Kidney (tissue), 14 donors: ENCODE results near the gene STX3. TPM values are rescaled to one million over a fixed set of nuclear protein-coding genes. Genes with fewer than 3 reads are reported as not detected.
A peak's percentile ranks its signal among the peaks of the same experiment; 100 is the strongest.

Experiments
- DNase-seq, 5 donors: peaks; one replicate each; pipeline ENCODE4 v3.0.0-alpha.2; 2013 to 2020
- FAIRE-seq: peaks from 2 replicates; lab custom pipeline; 2012; peaks lifted over from hg19 to GRCh38; lab: Jason Lieb, UNC
- H3K27ac ChIP-seq, 2 donors: one replicate each; pipeline ENCODE4 v1.7.0; 2013; ENCODE audit warnings: low read depth in 2 of 2, low read length in 2 of 2, inconsistent platforms in 1 of 2
- H3K27me3 ChIP-seq: one replicate; pipeline ENCODE4 v1.7.1; 2013; ENCODE audit warnings: low read length, inconsistent platforms; ENCODE audit not compliant: control insufficient read depth, insufficient read depth
- H3K36me3 ChIP-seq, 3 donors: one replicate each; pipeline versions ENCODE4 v1.7.0 to v1.7.1; 2013; ENCODE audit warnings: low read length in 3 of 3, control low read depth in 1 of 3, inconsistent platforms in 1 of 3; ENCODE audit not compliant: insufficient read depth in 3 of 3, control insufficient read depth in 2 of 3
- H3K4me1 ChIP-seq, 3 donors: one replicate each; pipeline versions ENCODE4 v1.7.0 to v1.7.1; 2013; ENCODE audit warnings: low read length in 3 of 3, inconsistent platforms in 1 of 3, low read depth in 1 of 3; ENCODE audit not compliant: control insufficient read depth in 2 of 3, insufficient read depth in 2 of 3
- H3K4me3 ChIP-seq, 3 donors: one replicate each; pipeline versions ENCODE4 v1.7.0 to v1.8.1; 2013; ENCODE audit warnings: low read length in 3 of 3, control low read depth in 1 of 3, inconsistent platforms in 1 of 3
- H3K9ac ChIP-seq, 3 donors: one replicate each; pipeline versions ENCODE4 v1.7.0 to v1.7.1; 2013; ENCODE audit warnings: low read length in 3 of 3, control low read depth in 1 of 3, inconsistent platforms in 1 of 3
- H3K9me3 ChIP-seq, 3 donors: one replicate each; pipeline versions ENCODE4 v1.7.0 to v1.7.1; 2013; ENCODE audit warnings: low read length in 3 of 3, control low read depth in 1 of 3, inconsistent platforms in 1 of 3; ENCODE audit not compliant: control insufficient read depth in 2 of 3, insufficient read depth in 1 of 3
- CTCF ChIP-seq: IDR thresholded peaks from 3 replicates; pipeline ENCODE4 v1.5.1; 2012; ENCODE audit warnings: mild to moderate bottlenecking, moderate library complexity, borderline replicate concordance; ENCODE audit not compliant: insufficient read depth; ENCODE audit errors: extremely low read depth
- intact Hi-C: fragments of 100-400 bp; cut with DNase I; formaldehyde crosslinking; loops from one replicate; pipeline ENCODE4 v1.11.1; 2022
- polyA plus RNA-seq: library from polyadenylated mRNA; stranded (reverse); fragments of 350-450 nt; fragmentation: Illumina TruSeq; extraction: RNeasy Lipid Tissue Mini Kit (QIAGEN cat#74804); gene quantifications from one replicate; pipeline ENCODE4 v1.2.3, GENCODE V29; 2014; ENCODE audit warnings: low read depth, low replicate concordance; ENCODE audit not compliant: insufficient read depth
- total RNA-seq: library from RNA; stranded (reverse); fragmentation: NEBNext Ultra II Directional; extraction: Animal tissue kit (Norgen Biotek cat#: 25700); gene quantifications from one replicate; pipeline ENCODE4 v1.2.1, GENCODE V29; 2021
- donor health status: control.
- donor health status: control.
- donor health status: control.
- donor health status: control.
- donor health status: control.
- donor health status: DM: yes; HTN: yes; CAD: no.
- donor health status: Normal renal cell carcinoma (clear cell type).

STX3 gene
- total and polyA plus RNA-seq, 2 donors from 2014 or later: 43.2 to 57.2 TPM

DNA sequence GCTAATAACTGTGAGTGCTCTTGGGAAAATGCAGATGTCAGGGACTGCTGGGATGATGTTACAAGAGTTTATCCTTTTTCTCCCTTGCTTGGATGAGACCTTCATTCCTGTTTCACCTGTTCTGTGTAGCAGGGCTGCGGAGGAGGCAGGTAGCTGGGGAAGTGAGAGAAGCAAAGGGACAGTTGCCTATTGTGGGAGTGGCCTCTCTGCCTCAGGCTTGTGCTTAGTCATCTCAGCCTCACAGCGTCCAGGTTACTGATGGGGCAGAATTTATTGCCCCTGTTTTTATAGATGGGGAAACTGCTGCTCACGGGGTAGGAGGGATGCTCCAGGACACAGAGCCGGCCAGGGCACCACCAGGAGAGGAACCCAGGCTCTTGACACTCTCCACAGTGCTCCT is 1.7 kb downstream of the STX3 start:
- Histone ChIP-seq H3K4me3 (peak overlapping the region in 2 of 3 donors; percentile 66 to 95), H3K27ac (peak overlapping the region; percentile 43 to 96), H3K27me3 (no peaks in the 10 kb centered on the region), H3K9me3 (no peaks in the 10 kb centered on the region), H3K9ac (peak overlapping the region in 1 of 3 donors; percentile 93), H3K36me3 (peaks cover 0 to 2% (median 0%) of the 10 kb centered on the region in 3 donors), H3K4me1 (peaks cover 0 to 20% (median 14%) of the 10 kb centered on the region in 3 donors)
- FAIRE-seq (no peak), DNase-seq (peak in 1 of 5 donors; percentile 11)
- TF ChIP-seq CTCF: no peak
- intact Hi-C loops: no loop called here

GRCh38 chr11:59758401-59759037 is 3.3 kb downstream of the STX3 start:
- intact Hi-C loops: no loop called here
- FAIRE-seq: no peak

GRCh38 chr11:59759900-59760299 is 4.7 kb downstream of the STX3 start:
- Histone ChIP-seq H3K27me3 (no peaks in the 10 kb centered on the region), H3K9me3 (no peaks in the 10 kb centered on the region), H3K4me3 (peak overlapping the region in 2 of 3 donors; percentile 7 to 31), H3K9ac (no peak overlapping the region), H3K36me3 (peaks cover 0 to 2% (median 0%) of the 10 kb centered on the region in 3 donors), H3K4me1 (peaks cover 0 to 25% (median 15%) of the 10 kb centered on the region in 3 donors), H3K27ac (no peak overlapping the region)
- no peak for DNase-seq
- FAIRE-seq: no peak
- no peak for TF ChIP-seq CTCF
- intact Hi-C loops: no loop called here

More at GRCh38 chr11:59758401-59759037, 3.3 kb downstream of the STX3 start:
- DNase-seq: no peak
- Histone ChIP-seq H3K27ac (peak overlapping the region in 1 of 2 donors; percentile 14), H3K36me3 (peaks cover 0 to 2% (median 0%) of the 10 kb centered on the region in 3 donors), H3K4me3 (peak overlapping the region in 2 of 3 donors; percentile 14 to 95), H3K27me3 (no peaks in the 10 kb centered on the region), H3K9me3 (no peaks in the 10 kb centered on the region), H3K9ac (no peak overlapping the region), H3K4me1 (peaks cover 0 to 28% (median 14%) of the 10 kb centered on the region in 3 donors)
- TF ChIP-seq CTCF: no peak
